Endodermal cell (in vitro differentiated cells): ENCODE results near the gene ELMO2. TPM values are rescaled to one million over a fixed set of nuclear protein-coding genes. Genes with fewer than 3 reads are reported as not detected.

Experiments
- DNase-seq: peaks from one replicate; pipeline ENCODE4 v3.0.0-alpha.2; 2017
- H3K27ac ChIP-seq: 2 replicates; pipeline ENCODE4 v1.5.1; 2013; ENCODE audit warnings: mild to moderate bottlenecking, low read depth, low read length, moderate library complexity
- H3K27me3 ChIP-seq: 2 replicates; pipeline ENCODE4 v1.6.1; 2013; ENCODE audit warnings: mild to moderate bottlenecking, low read length, moderate library complexity; ENCODE audit not compliant: insufficient read depth, control insufficient read depth, poor library complexity, severe bottlenecking
- H3K36me3 ChIP-seq: 2 replicates; pipeline ENCODE4 v1.7.0; 2013; ENCODE audit warnings: mild to moderate bottlenecking, low read length, moderate library complexity; ENCODE audit not compliant: control insufficient read depth, insufficient read depth
- H3K4me1 ChIP-seq: one replicate; pipeline ENCODE4 v1.7.0; 2013; ENCODE audit warnings: low read length; ENCODE audit not compliant: control insufficient read depth, insufficient read depth
- H3K4me3 ChIP-seq: 2 replicates; pipeline ENCODE4 v1.5.1; 2013; ENCODE audit warnings: mild to moderate bottlenecking, low read length, moderate library complexity
- H3K9ac ChIP-seq: 2 replicates; pipeline ENCODE4 v1.6.1; 2013; ENCODE audit warnings: mild to moderate bottlenecking, low read length, moderate library complexity; ENCODE audit not compliant: poor library complexity, severe bottlenecking; ENCODE audit errors: extremely low read depth
- H3K9me3 ChIP-seq: 2 replicates; pipeline ENCODE4 v1.6.1; 2013; ENCODE audit warnings: mild to moderate bottlenecking, low read length, moderate library complexity; ENCODE audit not compliant: control insufficient read depth
- H3K27ac Mint-ChIP-seq: 2 replicates; pipeline ENCODE4 v1.8.0; 2020; ENCODE audit warnings: mixed read lengths
- H3K27me3 Mint-ChIP-seq: 2 replicates; pipeline ENCODE4 v1.8.0; 2021; ENCODE audit warnings: mild to moderate bottlenecking, mixed read lengths; ENCODE audit not compliant: insufficient read depth
- H3K36me3 Mint-ChIP-seq: 2 replicates; pipeline ENCODE4 v1.8.0; 2020; ENCODE audit warnings: low read depth, mixed read lengths
- H3K4me1 Mint-ChIP-seq: 2 replicates; pipeline ENCODE4 v1.8.0; 2020; ENCODE audit warnings: mixed read lengths
- H3K4me3 Mint-ChIP-seq: 2 replicates; pipeline ENCODE4 v1.8.0; 2020; ENCODE audit warnings: mild to moderate bottlenecking, moderate library complexity, mixed read lengths
- H3K9me3 Mint-ChIP-seq: 2 replicates; pipeline ENCODE4 v1.8.0; 2020; ENCODE audit warnings: mild to moderate bottlenecking, mixed read lengths
- WGBS, 2 experiments: methylation state at CpG; one replicate each; pipeline versions ENCODE4 v1.1.5 to v1.1.7; 2013; ENCODE audit warnings: missing lambda C conversion rate in 2 of 2, mixed read lengths in 1 of 2; ENCODE audit not compliant: insufficient coverage in 1 of 2, insufficient read length in 1 of 2; 5-methylcytosine and 5-hydroxymethylcytosine counted together
- total RNA-seq, 2 donors: library from RNA; stranded (reverse); fragmentation: NEBNext Ultra II Directional in 1 of 2; extraction: Animal tissue kit (Norgen Biotek cat#: 25700) in 1 of 2; gene quantifications; 2 replicates in 1 of 2; 3 replicates in 1 of 2; pipeline ENCODE4 v1.2.1, GENCODE V29; 2021
- TF ChIP-seq, protein P1 (sequence below): fragments of 200-600 bp; sonication (generic); conservative IDR thresholded peaks from 2 replicates; pipeline ENCODE4 v1.5.0; 2021; ENCODE audit warnings: antibody characterized with exemption, mild to moderate bottlenecking

Gene ELMO2
- total RNA-seq, 2 donors from 2014 or later = 44.8 to 52.8 TPM

DNA sequence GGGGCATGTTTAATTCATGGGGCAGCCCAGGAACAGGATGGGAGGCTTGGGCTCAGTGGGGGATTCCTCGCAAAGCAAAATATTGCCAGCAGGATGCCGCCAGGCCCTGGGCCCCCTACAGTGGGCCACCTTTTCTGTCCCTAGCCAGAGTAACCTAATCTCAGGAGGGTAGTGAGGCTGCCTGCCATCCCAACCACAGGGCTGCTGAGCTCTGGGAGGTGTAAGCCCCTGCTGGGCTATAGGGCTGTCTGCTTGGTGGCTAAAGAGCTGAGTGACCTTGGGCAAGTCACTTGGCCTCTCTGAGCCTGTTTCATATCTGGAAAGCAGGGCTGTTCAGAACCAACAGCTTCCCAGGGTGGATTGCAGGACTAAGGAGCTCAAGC lies 62.4 kb downstream of the ELMO2 start:
- Histone ChIP-seq H3K27ac (no peak overlapping the region), H3K9ac (no peak overlapping the region), H3K36me3 (no peaks in the 10 kb centered on the region), H3K4me3 (no peak overlapping the region), H3K9me3 (no peaks in the 10 kb centered on the region), H3K27me3 (no peaks in the 10 kb centered on the region), H3K4me1 (peaks cover 4% of the 10 kb centered on the region)
- H3K4me3 Mint-ChIP-seq = no peak overlapping the region
- no peaks in the 10 kb centered on the region for H3K9me3 Mint-ChIP-seq
- WGBS, 2 experiments = 80 to 86% methylated on average over 1 to 2 of the region's 2 CpGs
- peaks cover 3% of the 10 kb centered on the region for H3K36me3 Mint-ChIP-seq
- H3K27me3 Mint-ChIP-seq = peaks cover 29% of the 10 kb centered on the region
- H3K27ac Mint-ChIP-seq = no peak overlapping the region
- no peak for DNase-seq
- peaks cover 9% of the 10 kb centered on the region for H3K4me1 Mint-ChIP-seq
- TF ChIP-seq, protein P1, sequence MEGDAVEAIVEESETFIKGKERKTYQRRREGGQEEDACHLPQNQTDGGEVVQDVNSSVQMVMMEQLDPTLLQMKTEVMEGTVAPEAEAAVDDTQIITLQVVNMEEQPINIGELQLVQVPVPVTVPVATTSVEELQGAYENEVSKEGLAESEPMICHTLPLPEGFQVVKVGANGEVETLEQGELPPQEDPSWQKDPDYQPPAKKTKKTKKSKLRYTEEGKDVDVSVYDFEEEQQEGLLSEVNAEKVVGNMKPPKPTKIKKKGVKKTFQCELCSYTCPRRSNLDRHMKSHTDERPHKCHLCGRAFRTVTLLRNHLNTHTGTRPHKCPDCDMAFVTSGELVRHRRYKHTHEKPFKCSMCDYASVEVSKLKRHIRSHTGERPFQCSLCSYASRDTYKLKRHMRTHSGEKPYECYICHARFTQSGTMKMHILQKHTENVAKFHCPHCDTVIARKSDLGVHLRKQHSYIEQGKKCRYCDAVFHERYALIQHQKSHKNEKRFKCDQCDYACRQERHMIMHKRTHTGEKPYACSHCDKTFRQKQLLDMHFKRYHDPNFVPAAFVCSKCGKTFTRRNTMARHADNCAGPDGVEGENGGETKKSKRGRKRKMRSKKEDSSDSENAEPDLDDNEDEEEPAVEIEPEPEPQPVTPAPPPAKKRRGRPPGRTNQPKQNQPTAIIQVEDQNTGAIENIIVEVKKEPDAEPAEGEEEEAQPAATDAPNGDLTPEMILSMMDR = no peak

DNA sequence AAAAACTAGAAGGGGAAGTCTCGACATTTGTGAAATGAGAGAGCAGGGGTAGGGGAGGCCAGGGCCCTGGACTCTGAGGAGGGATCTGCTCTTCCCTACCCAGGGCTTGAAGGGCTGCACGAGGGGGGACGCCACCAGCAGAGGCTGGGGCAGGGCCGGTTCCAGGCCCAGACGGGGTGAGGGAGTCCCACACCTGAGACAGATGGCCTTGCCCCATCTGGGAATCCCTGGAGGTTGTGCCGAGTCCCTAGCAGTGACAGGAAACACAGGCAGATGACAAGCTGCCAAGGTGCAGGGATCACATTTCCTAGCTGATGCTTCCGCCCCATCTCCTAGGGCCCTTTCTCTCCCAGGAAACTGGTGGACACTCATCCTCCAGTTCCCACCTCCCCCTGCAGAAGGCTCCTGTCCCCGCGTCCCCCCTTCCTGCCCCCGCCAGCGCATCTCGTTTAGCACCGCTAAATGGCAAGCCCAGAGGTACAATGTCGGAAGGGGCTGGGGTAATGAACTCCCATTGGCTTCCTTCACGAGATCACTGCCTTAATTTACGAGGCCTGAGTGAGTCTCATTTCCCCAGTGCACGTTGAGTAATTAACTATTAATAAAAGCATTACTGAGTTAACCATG lies 63.0 kb downstream of the ELMO2 start:
- H3K27me3 Mint-ChIP-seq = peaks cover 33% of the 10 kb centered on the region
- no peak overlapping the region for H3K4me3 Mint-ChIP-seq

DNA sequence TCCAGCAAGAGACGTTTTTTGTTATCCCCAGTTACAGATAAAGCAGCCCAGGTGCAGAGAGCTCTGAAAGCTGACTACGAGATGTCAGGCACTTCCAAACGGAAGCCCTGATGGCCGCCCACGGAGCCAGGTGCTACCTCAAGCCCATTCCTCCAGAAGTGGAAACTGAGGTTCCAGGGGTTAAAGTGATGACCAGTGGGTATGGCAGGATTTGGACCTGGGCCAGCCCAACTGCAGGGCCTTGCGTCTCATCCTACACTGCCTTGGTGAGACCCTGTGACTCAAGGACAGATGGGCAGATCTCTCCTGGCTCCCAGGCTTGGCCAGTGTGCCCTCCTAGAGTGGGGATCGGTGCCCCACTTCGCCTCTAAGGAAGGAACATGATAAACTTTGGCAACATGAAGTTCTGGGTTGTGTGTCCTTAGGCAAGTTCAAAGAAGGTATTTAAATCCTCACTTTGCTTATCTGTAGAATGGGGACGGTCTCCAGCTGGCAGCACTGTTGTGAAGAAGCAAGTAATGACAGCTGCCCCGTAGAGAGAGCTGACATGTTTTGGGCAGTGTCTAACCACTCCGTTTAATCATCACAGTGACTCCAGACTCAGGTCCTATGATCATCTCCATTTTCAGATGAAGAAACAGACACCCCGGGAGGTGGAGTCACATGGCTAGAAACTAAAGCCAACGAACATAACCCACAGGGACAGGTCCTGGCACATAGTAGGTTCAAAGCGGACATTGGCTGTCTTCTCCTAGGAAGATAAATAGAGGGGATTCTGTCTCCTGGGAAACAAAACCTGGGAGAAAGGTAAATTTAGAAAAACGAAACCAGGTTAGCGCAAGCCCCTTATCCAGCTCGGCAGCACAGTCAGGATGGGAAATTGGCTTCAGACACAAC lies 63.7 kb downstream of the ELMO2 start:
- TF ChIP-seq, protein P1 = no peak
- Mint-ChIP-seq H3K36me3 (peaks cover 3% of the 10 kb centered on the region), H3K4me3 (no peak overlapping the region), H3K9me3 (no peaks in the 10 kb centered on the region), H3K27me3 (peaks cover 33% of the 10 kb centered on the region), H3K27ac (no peak overlapping the region), H3K4me1 (no peaks in the 10 kb centered on the region)
- no peak overlapping the region for H3K9ac ChIP-seq
- H3K27me3 ChIP-seq = no peaks in the 10 kb centered on the region
- no peaks in the 10 kb centered on the region for H3K36me3 ChIP-seq
- no peaks in the 10 kb centered on the region for H3K4me1 ChIP-seq
- H3K4me3 ChIP-seq = no peak overlapping the region
- WGBS, 2 experiments = 77 to 82% methylated on average over 14 to 17 of the region's 17 CpGs
- H3K27ac ChIP-seq = peak overlapping the region; percentile 25
- H3K9me3 ChIP-seq = no peaks in the 10 kb centered on the region
- no peak for DNase-seq

More for the DNA sequence above, 63.0 kb downstream of the ELMO2 start:
- WGBS, 2 experiments = 37 to 53% methylated on average over 9 to 17 of the region's 17 CpGs
- Histone ChIP-seq H3K27ac (peak overlapping the region; percentile 25), H3K9me3 (no peaks in the 10 kb centered on the region), H3K27me3 (no peaks in the 10 kb centered on the region), H3K36me3 (no peaks in the 10 kb centered on the region), H3K4me1 (peaks cover under 1% of the 10 kb centered on the region), H3K4me3 (no peak overlapping the region), H3K9ac (no peak overlapping the region)
- H3K4me1 Mint-ChIP-seq = peaks cover 4% of the 10 kb centered on the region
- DNase-seq = no peak
- no peaks in the 10 kb centered on the region for H3K9me3 Mint-ChIP-seq
- TF ChIP-seq, protein P1 = no peak
- H3K27ac Mint-ChIP-seq = no peak overlapping the region
- peaks cover 3% of the 10 kb centered on the region for H3K36me3 Mint-ChIP-seq
